ENCODE measurements around the gene TAF6. TPM values are rescaled to one million over a fixed set of nuclear protein-coding genes. Genes with fewer than 3 reads are reported as not detected.

The TAF6 gene
- polyA plus RNA-seq, 1 donor from 2014 or later, result 31.5 TPM

- H3K9me3 Mint-ChIP-seq, result no peaks in the 10 kb centered on the region
- H3K27ac Mint-ChIP-seq, result peak overlapping the region; percentile 98 to 100 (median 99)
- H3K4me1 Mint-ChIP-seq, result peaks cover 16 to 25% (median 19%) of the 10 kb centered on the region in 3 donors
- H3K27me3 Mint-ChIP-seq, result no peaks in the 10 kb centered on the region
- peaks cover 4% of the 10 kb centered on the region for H3K36me3 Mint-ChIP-seq
- H3K4me3 Mint-ChIP-seq, result peak overlapping the region; percentile 93 to 99 (median 98)
Observed at GRCh38 chr7:100100420-100101015, 18.6 kb downstream of the TAF6 start.

GRCh38 chr7:100099452-100099851 is 19.7 kb downstream of the TAF6 start:
- peaks cover 16 to 25% (median 19%) of the 10 kb centered on the region in 3 donors for H3K4me1 Mint-ChIP-seq
- peak overlapping the region; percentile 98 to 100 (median 99) for H3K27ac Mint-ChIP-seq
- H3K27me3 Mint-ChIP-seq, result no peaks in the 10 kb centered on the region
- peaks cover 4% of the 10 kb centered on the region for H3K36me3 Mint-ChIP-seq
- no peaks in the 10 kb centered on the region for H3K9me3 Mint-ChIP-seq
- peak overlapping the region; percentile 93 to 99 (median 98) for H3K4me3 Mint-ChIP-seq

DNA sequence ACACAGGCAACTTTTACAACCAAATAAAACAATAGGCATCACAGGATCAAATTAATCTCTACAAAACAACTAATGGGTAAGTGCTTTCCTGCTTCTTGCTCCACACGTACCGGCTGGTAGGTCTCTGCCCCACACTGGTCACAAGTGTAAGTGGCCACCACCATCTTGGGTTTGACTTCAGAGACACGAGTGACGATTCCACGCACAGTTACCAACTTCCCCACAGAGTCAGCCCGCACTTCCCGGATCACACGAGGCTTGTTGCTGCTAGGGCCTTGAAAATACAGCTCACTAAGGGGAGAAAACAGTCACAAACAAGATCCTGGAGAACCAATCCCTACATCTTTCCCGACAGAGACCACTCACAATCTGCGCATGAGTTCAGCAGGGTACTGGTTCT is 20.2 kb downstream of the TAF6 start:
- Mint-ChIP-seq H3K4me1 (peaks cover 16 to 25% (median 17%) of the 10 kb centered on the region in 3 donors), H3K36me3 (peaks cover 4% of the 10 kb centered on the region), H3K27me3 (no peaks in the 10 kb centered on the region), H3K27ac (peak overlapping the region; percentile 37 to 100 (median 83)), H3K4me3 (peak overlapping the region; percentile 10 to 97 (median 62)), H3K9me3 (no peaks in the 10 kb centered on the region)

GRCh38 chr7:100095704-100096103 is 23.5 kb downstream of the TAF6 start:
- Mint-ChIP-seq H3K4me1 (peaks cover 12 to 20% (median 16%) of the 10 kb centered on the region in 3 donors), H3K9me3 (no peaks in the 10 kb centered on the region), H3K4me3 (peak overlapping the region in 1 of 4 donors; percentile 93), H3K27me3 (no peaks in the 10 kb centered on the region), H3K36me3 (peaks cover 4% of the 10 kb centered on the region), H3K27ac (peak overlapping the region in 2 of 3 donors; percentile 31 to 82)

GRCh38 chr7:100095289-100095688 is 23.9 kb downstream of the TAF6 start:
- Mint-ChIP-seq H3K27me3 (no peaks in the 10 kb centered on the region), H3K4me3 (peak overlapping the region in 2 of 4 donors; percentile 25 to 93), H3K4me1 (peaks cover 10 to 23% (median 16%) of the 10 kb centered on the region in 3 donors), H3K36me3 (peaks cover 4% of the 10 kb centered on the region), H3K9me3 (no peaks in the 10 kb centered on the region), H3K27ac (peak overlapping the region in 1 of 3 donors; percentile 82)

DNA sequence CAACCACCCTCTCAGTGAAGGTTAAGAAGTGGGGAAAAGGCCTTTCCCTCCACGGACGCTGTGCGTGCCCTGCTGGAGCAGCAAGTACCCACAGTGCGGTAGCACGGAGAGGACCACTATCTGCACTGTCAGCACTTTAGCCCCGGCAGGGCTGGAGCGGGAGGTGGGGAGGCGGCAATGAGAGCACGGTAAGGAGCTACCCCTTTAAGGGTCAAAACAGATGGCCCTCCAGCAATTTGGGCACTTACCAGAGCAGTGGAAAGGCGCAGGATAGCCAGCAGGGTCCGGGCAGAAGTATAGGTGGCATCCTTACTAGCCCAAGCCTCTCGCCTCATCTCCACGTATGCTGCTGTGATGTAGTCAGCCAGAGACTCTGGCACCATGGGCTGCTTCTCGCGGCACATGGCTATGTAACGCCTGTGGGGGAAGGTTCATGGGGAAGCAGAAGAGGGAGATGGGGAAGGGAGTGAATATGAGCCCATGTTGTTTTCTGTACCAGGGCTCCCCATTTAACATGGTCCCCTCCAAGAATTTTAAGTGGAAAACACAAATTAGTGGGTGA is 25.2 kb downstream of the TAF6 start:
- peaks cover 4% of the 10 kb centered on the region for H3K36me3 Mint-ChIP-seq
- H3K4me3 Mint-ChIP-seq, result peak overlapping the region in 1 of 4 donors; percentile 93
- no peaks in the 10 kb centered on the region for H3K9me3 Mint-ChIP-seq
- peaks cover 12 to 21% (median 16%) of the 10 kb centered on the region in 3 donors for H3K4me1 Mint-ChIP-seq
- no peaks in the 10 kb centered on the region for H3K27me3 Mint-ChIP-seq
- peak overlapping the region in 1 of 3 donors; percentile 99 for H3K27ac Mint-ChIP-seq

- H3K27ac Mint-ChIP-seq, result peak overlapping the region in 1 of 3 donors; percentile 99
- H3K36me3 Mint-ChIP-seq, result peaks cover 4% of the 10 kb centered on the region
- H3K9me3 Mint-ChIP-seq, result no peaks in the 10 kb centered on the region
- peaks cover under 1% of the 10 kb centered on the region for H3K27me3 Mint-ChIP-seq
- H3K4me3 Mint-ChIP-seq, result peak overlapping the region in 1 of 4 donors; percentile 93
- peaks cover 12 to 17% (median 16%) of the 10 kb centered on the region in 3 donors for H3K4me1 Mint-ChIP-seq
Observed at GRCh38 chr7:100093498-100093897, 25.7 kb downstream of the TAF6 start.

- Mint-ChIP-seq H3K4me3 (peak overlapping the region in 2 of 4 donors; percentile 9 to 93), H3K36me3 (peaks cover 4% of the 10 kb centered on the region), H3K4me1 (peaks cover 13 to 20% (median 16%) of the 10 kb centered on the region in 3 donors), H3K27me3 (peaks cover 2% of the 10 kb centered on the region), H3K27ac (peak overlapping the region in 1 of 3 donors; percentile 99), H3K9me3 (no peaks in the 10 kb centered on the region)
Observed at GRCh38 chr7:100093054-100093453, 26.1 kb downstream of the TAF6 start.

GRCh38 chr7:100091411-100092181 is 27.6 kb downstream of the TAF6 start:
- Mint-ChIP-seq H3K4me3 (peak overlapping the region in 2 of 4 donors; percentile 51 to 93), H3K4me1 (peaks cover 8 to 20% (median 18%) of the 10 kb centered on the region in 3 donors), H3K27ac (peak overlapping the region in 2 of 3 donors; percentile 76 to 99), H3K27me3 (peaks cover 2% of the 10 kb centered on the region), H3K36me3 (peaks cover 2% of the 10 kb centered on the region), H3K9me3 (no peaks in the 10 kb centered on the region)

GRCh38 chr7:100090527-100091410 is 28.4 kb downstream of the TAF6 start:
- Mint-ChIP-seq H3K36me3 (no peaks in the 10 kb centered on the region), H3K27ac (peak overlapping the region in 1 of 3 donors; percentile 99), H3K4me3 (peak overlapping the region in 2 of 4 donors; percentile 42 to 93), H3K9me3 (no peaks in the 10 kb centered on the region), H3K27me3 (peaks cover 2% of the 10 kb centered on the region), H3K4me1 (peaks cover 8 to 20% (median 16%) of the 10 kb centered on the region in 3 donors)

DNA sequence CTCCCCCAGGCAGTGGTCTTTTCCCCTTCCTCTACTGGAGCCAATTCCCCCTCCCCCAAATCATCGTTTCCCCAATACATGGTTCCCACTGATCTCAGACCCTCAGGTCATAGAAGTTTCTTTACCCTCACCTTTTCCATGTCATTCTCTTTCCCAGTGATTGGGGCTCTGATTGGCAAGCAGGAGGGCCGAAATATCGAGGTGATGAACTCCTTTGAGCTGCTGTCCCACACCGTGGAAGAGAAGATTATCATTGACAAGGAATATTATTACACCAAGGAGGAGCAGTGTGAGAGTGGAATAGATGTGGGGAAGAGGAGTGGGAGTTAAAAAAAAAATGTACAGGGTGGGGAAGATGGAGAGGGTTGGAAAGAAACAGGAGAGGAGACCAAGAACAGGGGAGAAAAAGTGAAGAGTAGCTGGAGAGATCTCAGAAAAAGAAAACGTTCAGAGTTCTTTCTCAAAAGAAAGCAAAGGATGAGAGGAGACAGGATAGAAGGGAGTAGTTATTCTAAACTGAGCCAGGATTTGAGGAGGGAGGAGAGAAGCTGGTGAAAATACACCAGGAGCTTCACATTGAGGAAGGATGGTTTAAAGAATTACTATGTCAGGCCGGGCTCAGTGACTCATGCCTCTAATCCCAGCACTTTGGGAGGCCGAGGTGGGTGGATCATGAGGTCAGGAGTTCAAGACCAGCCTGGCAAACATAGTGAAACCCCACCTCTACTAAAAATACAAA is 29.5 kb downstream of the TAF6 start:
- Mint-ChIP-seq H3K36me3 (no peaks in the 10 kb centered on the region), H3K4me3 (peak overlapping the region; percentile 84 to 95 (median 94)), H3K4me1 (peaks cover 10 to 20% (median 14%) of the 10 kb centered on the region in 3 donors), H3K27me3 (peaks cover 2% of the 10 kb centered on the region), H3K9me3 (no peaks in the 10 kb centered on the region), H3K27ac (peak overlapping the region; percentile 94 to 99 (median 95))

GRCh38 chr7:100088621-100089457 is 30.3 kb downstream of the TAF6 start, which contains the start of gene COPS6:
Gene COPS6, plus strand, starts transcription at chr7:100088969. Its CDS starts 22 bp downstream, at chr7:100088991.
- peak within 1 kb of the TSS; percentile 94 to 99 (median 95) for H3K27ac Mint-ChIP-seq
- peak within 1 kb of the TSS; percentile 84 to 95 (median 94) for H3K4me3 Mint-ChIP-seq
- peaks cover 2% of the 10 kb centered on the region for H3K27me3 Mint-ChIP-seq
- H3K36me3 Mint-ChIP-seq, result no peaks in the 10 kb centered on the region
- no peaks in the 10 kb centered on the region for H3K9me3 Mint-ChIP-seq
- peaks cover 10 to 20% (median 14%) of the 10 kb centered on the region in 3 donors for H3K4me1 Mint-ChIP-seq

DNA sequence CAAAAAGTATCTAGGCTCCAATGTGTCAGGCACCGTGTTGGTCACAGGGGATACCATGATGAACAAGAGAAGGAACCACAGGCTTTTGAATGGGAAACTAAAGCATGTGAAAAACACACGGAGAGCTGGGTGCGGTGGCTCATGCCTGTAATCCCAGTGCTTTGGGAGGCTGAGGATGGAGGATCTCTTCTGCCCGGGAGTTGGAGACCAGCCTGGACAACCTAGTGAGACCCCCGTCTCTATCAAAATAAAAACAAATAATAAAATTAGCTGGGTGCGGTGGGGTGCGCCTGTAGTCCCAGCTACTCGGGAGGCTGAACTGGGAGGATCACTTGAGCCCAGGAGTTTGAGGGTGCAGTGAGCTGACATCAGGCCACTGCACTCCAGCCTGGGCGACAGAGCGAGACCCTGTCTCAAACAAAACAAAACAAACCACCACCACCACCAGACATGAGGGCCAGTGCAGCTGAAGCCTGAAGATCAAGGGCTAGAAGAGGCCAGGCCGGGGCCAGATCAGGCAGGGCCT is 31.0 kb downstream of the TAF6 start:
- Mint-ChIP-seq H3K36me3 (no peaks in the 10 kb centered on the region), H3K27ac (peak overlapping the region; percentile 94 to 99 (median 95)), H3K4me1 (peaks cover 10 to 20% (median 14%) of the 10 kb centered on the region in 3 donors), H3K4me3 (peak overlapping the region; percentile 84 to 95 (median 94)), H3K9me3 (no peaks in the 10 kb centered on the region), H3K27me3 (peaks cover 2% of the 10 kb centered on the region)
